Calu3 (cell line): Measurements from ENCODE around the gene ATCAY. TPM values are rescaled to one million over a fixed set of nuclear protein-coding genes. Genes with fewer than 3 reads are reported as not detected.

Experiments
- Bru-seq: library from RNA; stranded (reverse); fragments of 400-500 nt; gene quantifications from one replicate; lab custom pipeline; 2021; lab: Mats Ljungman, UMichigan
- BruChase-seq, 2 experiments: library from RNA; stranded (reverse); fragments of 400-500 nt; gene quantifications; one replicate each; lab custom pipeline; 2021; lab: Mats Ljungman, UMichigan
- BruUV-seq: library from RNA; stranded (reverse); fragments of 400-500 nt; replicated peaks from 2 replicates; lab custom pipeline; 2021; lab: Mats Ljungman, UMichigan
- CTCF ChIA-PET: fragments of 300-600 bp; sonication (Branson Sonifier 250); formaldehyde crosslinking; loops from one replicate; lab custom pipeline; 2022; ENCODE audit warnings: antibody characterized with exemption; lab: Charles Lee
- DNase-seq: peaks from one replicate; pipeline ENCODE4 v3.0.0; 2022
- H3K27ac Mint-ChIP-seq: one replicate; pipeline ENCODE4 v1.8.0; 2022; ENCODE audit warnings: mixed read lengths; ENCODE audit not compliant: unreplicated experiment
- H3K27me3 Mint-ChIP-seq: one replicate; pipeline ENCODE4 v1.8.0; 2022; ENCODE audit warnings: mixed read lengths; ENCODE audit not compliant: unreplicated experiment
- H3K36me3 Mint-ChIP-seq: one replicate; pipeline ENCODE4 v1.8.0; 2022; ENCODE audit warnings: mild to moderate bottlenecking, moderate library complexity, mixed read lengths; ENCODE audit not compliant: insufficient read depth, unreplicated experiment
- H3K4me1 Mint-ChIP-seq: one replicate; pipeline ENCODE4 v1.8.0; 2022; ENCODE audit warnings: mild to moderate bottlenecking, low read depth, mixed read lengths; ENCODE audit not compliant: unreplicated experiment
- H3K4me3 Mint-ChIP-seq: one replicate; pipeline ENCODE4 v1.8.0; 2022; ENCODE audit warnings: mild to moderate bottlenecking, low read depth, moderate library complexity, mixed read lengths; ENCODE audit not compliant: unreplicated experiment
- H3K9me3 Mint-ChIP-seq: one replicate; pipeline ENCODE4 v1.8.0; 2022; ENCODE audit warnings: low read depth, mixed read lengths; ENCODE audit not compliant: unreplicated experiment
- CTCF ChIP-seq: fragments of 200-600 bp; IDR thresholded peaks from one replicate; pipeline ENCODE4 v1.8.0; 2022; ENCODE audit warnings: antibody characterized with exemption; ENCODE audit not compliant: unreplicated experiment
- intact Hi-C: fragments of 100-400 bp; cut with micrococcal nuclease; formaldehyde crosslinking; loops from one replicate; pipeline ENCODE4 v1.10.0; 2022; ENCODE audit not compliant: unreplicated experiment
- long read RNA-seq: library from polyadenylated mRNA; stranded (forward); transcript quantifications from one replicate; pipeline ENCODE4 v2.0.0, GENCODE V29; 2022
- total RNA-seq: library from RNA; stranded (reverse); gene quantifications from 2 replicates; pipeline ENCODE4 v1.2.3, GENCODE V29; 2022

ATCAY gene
- total RNA-seq, result not detected in 2 replicates
- Bru-seq, nascent RNA, result percentile 2 among the genes with signal in this experiment
- BruChase-seq, experiment 1, labeled RNA remaining after a 6-hour chase, result percentile 1 among the genes with signal in this experiment
- percentile 2 among the genes with signal in this experiment for BruChase-seq, experiment 2, labeled RNA remaining after a 2-hour chase
- long read RNA-seq, result 0 reads

- CTCF ChIA-PET, result interaction anchor here (0.6 to 1.2 kb wide), 3 partner anchors 15 to 107 kb away, joined by 3 to 5 read pairs (median 3); no protein-coding TSS in a partner anchor
- no peak within 1 kb of the TSS for H3K27ac Mint-ChIP-seq
- no peaks in the 10 kb centered on the region for H3K4me1 Mint-ChIP-seq
- intact Hi-C loops, result no loop called here
- no TSS peak for BruUV-seq
- no peaks in the 10 kb centered on the region for H3K36me3 Mint-ChIP-seq
- peaks cover 24% of the 10 kb centered on the region for H3K27me3 Mint-ChIP-seq
- TF ChIP-seq CTCF, result no peak
- DNase-seq, result no peak
- H3K4me3 Mint-ChIP-seq, result no peak within 1 kb of the TSS
- H3K9me3 Mint-ChIP-seq, result no peaks in the 10 kb centered on the region
These were observed at the start of gene ATCAY for GRCh38 chr19:3880471-3881271. Gene ATCAY, plus strand, starts transcription at chr19:3880685. Its CDS starts 5,083 bp downstream, at chr19:3885768.

- Mint-ChIP-seq H3K27ac (no peak overlapping the region), H3K4me3 (no peak overlapping the region), H3K4me1 (no peaks in the 10 kb centered on the region), H3K9me3 (no peaks in the 10 kb centered on the region), H3K36me3 (no peaks in the 10 kb centered on the region), H3K27me3 (peaks cover 8% of the 10 kb centered on the region)
- BruUV-seq, result no TSS peak
- CTCF ChIA-PET, result no interaction called here
- intact Hi-C loops, result no loop called here
- TF ChIP-seq CTCF, result no peak
- DNase-seq, result no peak
These were observed 48.9 kb upstream of the ATCAY start for GRCh38 chr19:3831601-3832000.

- DNase-seq, result no peak
- Mint-ChIP-seq H3K27me3 (peaks cover 8% of the 10 kb centered on the region), H3K36me3 (no peaks in the 10 kb centered on the region), H3K4me3 (no peak overlapping the region), H3K4me1 (no peaks in the 10 kb centered on the region), H3K27ac (no peak overlapping the region), H3K9me3 (no peaks in the 10 kb centered on the region)
- no TSS peak for BruUV-seq
- TF ChIP-seq CTCF, result no peak
- intact Hi-C loops, result no loop called here
- CTCF ChIA-PET, result interaction anchor here (0.6 kb wide), 1 partner anchor 17 kb away, joined by 3 read pairs; no protein-coding TSS in a partner anchor
These were observed 48.5 kb upstream of the ATCAY start for GRCh38 chr19:3832001-3832400.

- CTCF ChIA-PET, result no interaction called here
- no TSS peak for BruUV-seq
These were observed 46.7 kb upstream of the ATCAY start for GRCh38 chr19:3833578-3834348.

More at GRCh38 chr19:3833578-3834348, 46.7 kb upstream of the ATCAY start:
- no peak for TF ChIP-seq CTCF
- intact Hi-C loops, result no loop called here
- Mint-ChIP-seq H3K4me1 (no peaks in the 10 kb centered on the region), H3K27me3 (peaks cover 13% of the 10 kb centered on the region), H3K36me3 (no peaks in the 10 kb centered on the region), H3K9me3 (no peaks in the 10 kb centered on the region), H3K4me3 (no peak overlapping the region), H3K27ac (no peak overlapping the region)
- no peak for DNase-seq
